GM23338 (cell line): ENCODE results near the gene PKP3. TPM values are rescaled to one million over a fixed set of nuclear protein-coding genes. Genes with fewer than 3 reads are reported as not detected.

ENCODE experiments used
- ATAC-seq: fragments of 200-7000 bp; cut with Tn5 transposase; 3 replicates; pipeline ENCODE4 v1.9.1; 2020
- DNase-seq: peaks from one replicate; pipeline ENCODE4 v3.0.0-alpha.2; 2015; ENCODE audit warnings: low spot score
- H2AFZ ChIP-seq: fragments of 200-600 bp; sonication (generic); 2 replicates; pipeline ENCODE4 v1.8.0; 2016; ENCODE audit warnings: antibody characterized with exemption, mild to moderate bottlenecking, moderate library complexity
- H3F3A ChIP-seq: fragments of 200-600 bp; sonication (generic); replicated peaks from 2 replicates; pipeline ENCODE4 v1.8.0; 2017; ENCODE audit warnings: antibody characterized with exemption, mixed run types, low read depth
- H3K27ac ChIP-seq: fragments of 200-600 bp; sonication (generic); 2 replicates; pipeline ENCODE4 v1.6.1; 2016; ENCODE audit warnings: low read depth
- H3K27me3 ChIP-seq: fragments of 200-600 bp; sonication (generic); 2 replicates; pipeline ENCODE4 v1.8.0; 2016; ENCODE audit warnings: mild to moderate bottlenecking, mixed run types, moderate library complexity; ENCODE audit not compliant: insufficient read depth
- H3K36me3 ChIP-seq: fragments of 200-600 bp; sonication (generic); 2 replicates; pipeline ENCODE4 v1.8.0; 2016; ENCODE audit warnings: mild to moderate bottlenecking; ENCODE audit not compliant: insufficient read depth
- H3K4me1 ChIP-seq: fragments of 200-600 bp; sonication (generic); 2 replicates; pipeline ENCODE4 v1.8.0; 2016; ENCODE audit warnings: mild to moderate bottlenecking, moderate library complexity; ENCODE audit not compliant: insufficient read depth
- H3K4me2 ChIP-seq: fragments of 200-600 bp; sonication (generic); 2 replicates; pipeline ENCODE4 v1.7.1; 2017; ENCODE audit warnings: mixed run types
- H3K4me3 ChIP-seq: fragments of 200-600 bp; sonication (generic); 2 replicates; pipeline ENCODE4 v1.6.1; 2016; ENCODE audit warnings: mixed run types
- H3K79me2 ChIP-seq: fragments of 200-600 bp; sonication (generic); replicated peaks from 2 replicates; pipeline ENCODE4 v1.8.0; 2017; ENCODE audit warnings: mild to moderate bottlenecking; ENCODE audit not compliant: insufficient read depth
- H3K9me2 ChIP-seq: fragments of 200-600 bp; sonication (generic); 2 replicates; pipeline ENCODE4 v1.8.0; 2017; ENCODE audit not compliant: insufficient read depth
- H4K20me1 ChIP-seq: fragments of 200-600 bp; sonication (generic); replicated peaks from 2 replicates; pipeline ENCODE4 v1.8.0; 2017; ENCODE audit warnings: mild to moderate bottlenecking; ENCODE audit not compliant: insufficient read depth
- H3K27ac Mint-ChIP-seq: 2 replicates; pipeline ENCODE4 v1.8.0; 2020; ENCODE audit warnings: inconsistent platforms, mild to moderate bottlenecking, moderate library complexity, mixed read lengths
- H3K27me3 Mint-ChIP-seq: 3 replicates; pipeline ENCODE4 v1.8.0; 2022; ENCODE audit warnings: low read depth, mild to moderate bottlenecking, moderate library complexity, mixed read lengths, inconsistent platforms; ENCODE audit not compliant: insufficient read depth, poor library complexity
- H3K36me3 Mint-ChIP-seq: 3 replicates; pipeline ENCODE4 v1.8.0; 2021; ENCODE audit warnings: low read depth, mild to moderate bottlenecking, inconsistent platforms, moderate library complexity, mixed read lengths
- H3K4me1 Mint-ChIP-seq: 3 replicates; pipeline ENCODE4 v1.8.0; 2020; ENCODE audit warnings: mild to moderate bottlenecking, inconsistent platforms, mixed read lengths
- H3K4me3 Mint-ChIP-seq: 3 replicates; pipeline ENCODE4 v1.8.0; 2021; ENCODE audit warnings: moderate library complexity, mild to moderate bottlenecking, inconsistent platforms, mixed read lengths
- H3K9me3 Mint-ChIP-seq: 3 replicates; pipeline ENCODE4 v1.8.0; 2020; ENCODE audit warnings: moderate library complexity, mild to moderate bottlenecking, inconsistent platforms, mixed read lengths
- CREB1 ChIP-seq: fragments of 250-450 bp; sonication (Bioruptor Pico); IDR thresholded peaks from 2 replicates; pipeline ENCODE4 v1.5.0; 2020; ENCODE audit warnings: low read depth, mild to moderate bottlenecking, moderate library complexity
- CTCF ChIP-seq, 2 experiments: fragments of 200-600 bp in 1 of 2; sonication (generic) in 1 of 2; conservative IDR thresholded peaks; 2 replicates each; pipeline versions ENCODE4 v1.5.1 to v1.6.1; 2016 to 2017; ENCODE audit warnings: antibody characterized with exemption in 2 of 2, low read depth in 2 of 2, mild to moderate bottlenecking in 2 of 2, moderate library complexity in 1 of 2
- ETS1 ChIP-seq: IDR thresholded peaks from 2 replicates; pipeline ENCODE4 v1.6.1; 2016; ENCODE audit warnings: antibody characterized with exemption
- EZH2 ChIP-seq: fragments of 200-600 bp; sonication (generic); IDR thresholded peaks from one replicate; pipeline ENCODE4 v1.8.0; 2017; ENCODE audit warnings: antibody characterized with exemption, mild to moderate bottlenecking, low read depth; ENCODE audit not compliant: unreplicated experiment
- EZH2phosphoT487 ChIP-seq: fragments of 200-600 bp; sonication (generic); IDR thresholded peaks from one replicate; pipeline ENCODE4 v1.8.1; 2018; ENCODE audit warnings: antibody characterized with exemption; ENCODE audit not compliant: unreplicated experiment
- JUNB ChIP-seq: IDR thresholded peaks from one replicate; pipeline ENCODE4 v1.6.1; 2016; ENCODE audit warnings: antibody characterized with exemption; ENCODE audit not compliant: unreplicated experiment
- NANOG ChIP-seq: IDR thresholded peaks from 2 replicates; pipeline ENCODE4 v1.6.1; 2016; ENCODE audit warnings: antibody characterized with exemption, borderline replicate concordance
- POLR2AphosphoS5 ChIP-seq: IDR thresholded peaks from 2 replicates; pipeline ENCODE4 v1.6.1; 2016; ENCODE audit warnings: antibody characterized with exemption, low read depth
- REST ChIP-seq: IDR thresholded peaks from one replicate; pipeline ENCODE4 v1.6.1; 2018; ENCODE audit warnings: antibody characterized with exemption; ENCODE audit not compliant: unreplicated experiment
- STAT1 ChIP-seq: IDR thresholded peaks from one replicate; pipeline ENCODE4 v1.6.1; 2016; ENCODE audit warnings: antibody characterized with exemption; ENCODE audit not compliant: unreplicated experiment
- ZNF114 ChIP-seq: fragments of 250-450 bp; sonication (Bioruptor Pico); IDR thresholded peaks from 2 replicates; pipeline ENCODE4 v1.5.0; 2020; ENCODE audit warnings: mild to moderate bottlenecking, moderate library complexity
- ZNF462 ChIP-seq: fragments of 250-450 bp; sonication (Bioruptor Pico); IDR thresholded peaks from 2 replicates; pipeline ENCODE4 v1.5.0; 2020; ENCODE audit warnings: mild to moderate bottlenecking, moderate library complexity
- polyA plus RNA-seq: library from polyadenylated mRNA; unstranded; fragments of >200 nt; fragmentation: Nextera tagmentation; extraction: Ambion mirVana; gene quantifications from 2 replicates; pipeline ENCODE4 v1.2.1, GENCODE V29; 2016
- total RNA-seq: library from RNA; depleted of rRNA; stranded (reverse); fragments of >200 nt; shearing (Covaris generic); gene quantifications from 2 replicates; pipeline ENCODE4 v1.2.3, GENCODE V29; 2014

Gene PKP3
- total and polyA plus RNA-seq, 2 experiments from 2014 or later = 7.2 to 23.0 TPM

GRCh38 chr11:426851-427250, 32.8 kb downstream of the PKP3 start:
- Mint-ChIP-seq H3K4me3 (no peak overlapping the region), H3K36me3 (peaks cover 4% of the 10 kb centered on the region), H3K27me3 (peaks cover 7% of the 10 kb centered on the region), H3K9me3 (peaks cover 3% of the 10 kb centered on the region; the same call in 2 of the 3 replicates), H3K27ac (no peak overlapping the region), H3K4me1 (peaks cover 3% of the 10 kb centered on the region; the same call in 1 of the 3 replicates)
- TF ChIP-seq STAT1 (no peak), EZH2 (no peak), ZNF114 (CRISPR knock-in tag) (no peak), JUNB (no peak), ZNF462 (CRISPR knock-in tag) (no peak), ETS1 (no peak), REST (no peak), POLR2AphosphoS5 (no peak), CREB1 (CRISPR knock-in tag) (no peak), NANOG (no peak), CTCF (conservative IDR thresholded peaks at IDR 0.05; ENCODE audit: low read depth in 2 of 2) (no peak), EZH2phosphoT487 (no peak)
- Histone ChIP-seq H3K79me2 (no peaks in the 10 kb centered on the region), H3K27ac (no peak overlapping the region), H3K4me1 (no peaks in the 10 kb centered on the region), H3K4me2 (no peak overlapping the region), H2AFZ (no peak overlapping the region), H3K4me3 (no peak overlapping the region), H3K9me2 (no peaks in the 10 kb centered on the region), H3F3A (peaks cover 8% of the 10 kb centered on the region), H3K27me3 (peaks cover 6% of the 10 kb centered on the region), H4K20me1 (no peaks in the 10 kb centered on the region), H3K36me3 (no peaks in the 10 kb centered on the region)
- DNase-seq = no peak
- ATAC-seq = no peak
